MM.1S (cell line): ENCODE data around the gene SEMA4D.

Experiments used
- CTCF ChIP-seq: fragments of 300-600 bp; sonication (generic); IDR thresholded peaks from 2 replicates; pipeline ENCODE4 v1.5.1; 2016; ENCODE audit warnings: antibody characterized with exemption, low read length, mixed read lengths
- EZH2 ChIP-seq: fragments of 300-600 bp; sonication (generic); optimal IDR thresholded peaks from 2 replicates; pipeline ENCODE3; 2017; ENCODE audit warnings: low read depth, mild to moderate bottlenecking, antibody characterized with exemption, low read length, mixed read lengths
- EZH2phosphoT487 ChIP-seq: fragments of 300-600 bp; sonication (generic); IDR thresholded peaks from 2 replicates; pipeline ENCODE4 v1.6.1; 2018; ENCODE audit warnings: antibody characterized with exemption, low read length

GRCh38 chr9:89442501-89442978, 55.4 kb downstream of the SEMA4D start:
- TF ChIP-seq CTCF (no peak), EZH2 (no peak), EZH2phosphoT487 (no peak)
